ENCODE results near the gene CYP2A6.
"Not testable (repeated sequence)": the region's sequence is repeated elsewhere in the genome, so short reads cannot be mapped to it uniquely, and the experiment has no call there.

Gene CYP2A6

DNA sequence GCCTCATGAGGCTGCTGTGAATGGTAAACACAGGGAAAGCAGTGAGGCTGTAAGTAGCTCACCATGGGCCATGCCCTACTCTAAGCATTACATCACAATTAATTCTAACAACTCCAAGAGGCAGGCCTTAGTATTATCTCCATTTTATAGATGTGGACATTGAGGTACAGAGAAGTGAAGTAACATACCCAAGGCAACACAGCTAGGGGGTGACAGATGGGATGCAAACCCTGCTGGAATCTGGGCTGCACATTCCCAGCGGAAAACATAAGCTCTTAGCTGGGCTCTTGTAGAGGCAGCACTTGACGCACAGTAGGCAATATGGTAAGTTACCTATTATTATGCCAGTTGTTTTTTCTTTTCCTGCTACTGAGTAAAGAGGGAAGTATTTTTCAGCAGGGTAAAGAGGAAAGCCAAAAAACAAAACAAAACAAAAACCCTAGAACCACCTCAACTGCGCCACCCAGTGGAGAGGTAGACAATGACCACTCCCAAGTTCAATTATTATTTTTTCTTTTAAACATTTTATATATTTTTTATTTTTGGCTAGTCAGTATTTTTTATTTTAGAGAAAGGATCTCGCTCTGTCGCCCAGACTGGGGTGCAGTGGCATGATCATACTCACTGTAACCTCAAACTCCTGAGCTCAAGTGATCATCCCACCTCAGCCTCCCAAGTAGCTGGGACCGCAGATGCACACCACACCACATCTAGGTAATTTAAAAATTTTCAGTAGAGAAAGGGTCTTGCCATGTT lies 30.6 kb downstream of the CYP2A6 start:
- DNase-seq (ENCODE audit: low read depth) = peak; percentile 47

DNA sequence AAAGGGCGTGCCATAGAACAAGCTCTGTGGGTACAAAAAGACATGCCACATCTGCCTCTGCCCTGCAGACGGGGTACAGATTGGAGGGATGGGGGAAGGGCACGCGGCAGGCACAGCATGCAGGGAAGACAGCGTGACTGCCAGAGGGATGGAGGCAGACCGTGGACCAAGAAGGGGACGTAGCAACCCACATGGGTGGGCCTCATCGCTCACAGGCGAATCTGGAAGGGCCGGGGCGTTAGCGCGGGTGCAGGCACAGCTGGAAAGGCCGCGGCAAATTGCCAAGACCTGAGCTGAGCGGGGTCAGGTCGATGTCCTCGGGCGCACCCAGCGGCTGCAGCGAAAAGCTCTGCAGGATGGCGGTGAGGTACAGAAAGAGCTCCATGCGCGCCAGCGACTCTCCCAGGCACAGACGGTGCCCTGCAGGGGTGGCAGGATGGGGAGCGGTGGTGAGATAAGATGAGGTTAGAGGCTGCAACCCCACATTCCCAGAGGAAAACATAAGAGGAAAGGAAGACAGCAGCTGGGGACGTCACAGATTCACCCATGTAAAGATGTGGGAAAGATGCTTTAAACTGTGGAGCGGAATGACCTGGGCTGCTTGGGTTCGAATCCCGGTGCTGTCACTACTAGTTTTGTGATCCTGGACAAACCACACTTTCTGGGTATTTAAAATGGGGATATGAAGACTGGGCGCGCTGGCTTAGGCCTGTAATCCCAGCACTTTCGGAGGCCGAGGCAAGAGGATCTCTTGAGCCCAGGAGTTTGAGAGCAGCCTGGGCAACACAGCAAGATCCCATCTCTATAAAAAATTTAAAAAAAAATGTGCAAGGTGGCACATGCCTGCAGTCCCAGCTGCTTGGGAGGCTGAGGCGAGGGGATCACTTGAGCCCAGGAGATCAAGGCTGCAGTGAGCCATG lies 31.5 kb downstream of the CYP2A6 start:
- DNase-seq (ENCODE audit: low read depth) = peak; percentile 66

GRCh38 chr19:40815223-40815622 lies 35.0 kb downstream of the CYP2A6 start:
- DNase-seq (ENCODE audit: low read depth) = no peak

- DNase-seq (ENCODE audit: low read depth) = no peak
Observed at GRCh38 chr19:40813182-40813581, 37.1 kb downstream of the CYP2A6 start.

DNA sequence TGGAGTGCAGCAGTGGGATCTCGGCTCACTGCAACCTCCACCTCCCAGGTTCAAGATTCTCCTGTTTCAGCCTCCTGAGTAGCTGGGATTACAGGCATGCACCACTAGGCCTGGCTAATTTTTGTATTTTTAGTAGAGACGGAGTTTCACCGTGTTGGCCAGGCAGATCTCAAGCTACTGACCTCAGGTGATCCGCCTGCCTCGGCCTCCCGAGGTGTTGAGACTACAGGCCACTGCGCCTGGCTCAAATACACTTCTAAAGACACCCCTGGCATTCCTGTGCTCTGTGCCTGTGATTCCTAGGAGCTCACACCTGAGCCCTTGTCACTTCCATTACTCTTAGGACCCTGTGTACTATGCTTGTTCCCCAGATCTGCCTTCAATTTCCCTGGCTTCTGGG lies 37.7 kb downstream of the CYP2A6 start:
- not testable (repeated sequence) for DNase-seq (ENCODE audit: low read depth)

GRCh38 chr19:40811478-40812341 lies 38.5 kb downstream of the CYP2A6 start:
- DNase-seq (ENCODE audit: low read depth) = peak; percentile 34

DNA sequence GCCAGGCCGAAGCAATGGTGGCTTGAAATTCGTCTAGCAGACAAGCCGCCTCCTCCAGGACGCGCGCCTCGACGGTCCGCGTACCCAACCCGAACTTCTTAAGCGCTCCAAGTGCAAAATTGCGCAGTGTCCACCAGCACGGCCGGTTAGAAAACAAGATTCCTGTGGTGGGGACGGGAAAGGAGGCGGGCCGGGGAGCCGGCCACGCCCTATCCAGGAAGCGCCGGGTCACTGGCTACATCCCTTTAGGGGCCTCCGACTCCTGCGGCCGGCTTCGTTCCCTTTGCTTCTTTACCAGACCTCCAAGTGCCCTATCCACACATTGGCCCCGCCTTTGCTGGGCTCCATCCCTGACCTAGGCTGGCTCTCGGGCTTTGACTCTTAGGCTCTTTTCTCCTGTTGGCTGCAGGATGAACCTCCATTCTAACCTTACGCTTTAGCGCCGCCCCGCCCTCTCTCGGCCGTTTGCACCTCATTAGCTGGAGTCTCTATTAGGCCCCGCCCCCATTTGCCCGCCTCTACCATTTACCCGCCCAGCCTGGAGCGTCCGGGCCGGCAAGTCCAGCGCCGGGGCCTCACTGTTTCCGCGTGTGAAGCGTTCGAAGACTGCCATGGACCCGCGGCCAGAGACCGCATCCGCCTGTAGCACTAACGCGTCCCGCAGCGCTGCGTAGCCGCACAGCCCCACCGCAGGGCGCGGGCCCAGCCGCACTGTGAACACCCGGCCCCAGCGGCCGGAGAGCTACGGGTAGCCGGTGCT lies 39.4 kb downstream of the CYP2A6 start:
- not testable (repeated sequence) for DNase-seq (ENCODE audit: low read depth)

GRCh38 chr19:40810160-40810559 lies 40.1 kb downstream of the CYP2A6 start:
- DNase-seq (ENCODE audit: low read depth) = no peak

DNA sequence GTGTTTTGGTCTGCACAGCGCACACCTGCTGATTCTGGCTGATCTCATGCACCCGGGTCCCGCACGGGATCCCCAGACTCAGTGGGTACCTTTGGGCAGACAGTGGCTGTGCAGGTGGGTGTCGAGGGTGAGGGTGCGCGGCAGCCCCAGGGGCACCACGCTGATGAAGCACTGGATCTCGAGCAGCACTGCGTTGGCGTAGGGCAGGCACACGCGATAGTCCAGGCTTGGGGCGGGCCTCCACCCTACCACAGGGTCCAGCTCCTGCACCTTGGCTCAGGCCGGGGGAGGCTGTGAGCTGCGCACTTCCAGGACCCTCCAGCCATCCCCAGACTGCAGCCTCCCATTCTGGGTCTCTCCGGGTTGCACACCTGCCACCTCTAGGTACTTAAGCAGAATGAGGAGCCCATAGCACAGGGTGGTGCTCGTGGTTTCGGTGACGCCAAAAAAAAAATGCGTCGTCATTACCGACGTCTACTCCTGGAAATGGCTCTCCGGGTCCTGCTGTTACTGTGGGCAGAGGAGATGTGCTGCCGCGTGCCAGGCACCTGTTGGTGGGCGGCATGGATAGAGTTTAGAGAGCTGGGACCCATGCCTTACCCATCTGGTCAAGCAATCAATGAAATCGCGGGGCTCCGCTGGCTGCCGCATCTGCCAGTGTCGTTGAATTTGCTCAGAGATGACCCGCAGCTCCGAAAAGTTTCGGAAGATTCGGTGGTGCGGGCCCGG lies 40.7 kb downstream of the CYP2A6 start:
- DNase-seq (ENCODE audit: low read depth) = no peak

DNA sequence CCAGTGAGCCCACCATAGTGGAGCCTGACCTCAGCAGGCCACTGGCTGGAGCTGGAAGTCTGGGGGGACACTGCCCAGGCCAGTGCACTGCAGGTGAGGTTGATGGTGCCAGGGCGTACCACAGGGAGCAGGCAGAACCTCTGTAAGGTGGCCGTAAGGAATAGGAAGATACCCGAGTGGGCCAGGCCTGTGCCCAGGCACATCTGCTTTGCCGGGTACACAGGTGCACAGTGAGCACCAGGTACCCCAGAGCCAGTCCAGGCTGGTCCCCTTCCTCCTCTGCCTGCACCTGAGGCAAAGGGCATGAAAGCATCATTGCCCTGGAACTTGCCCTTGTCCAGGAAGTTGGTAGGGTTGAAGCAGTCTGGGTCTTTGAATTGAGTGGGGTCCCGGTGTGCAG lies 41.8 kb downstream of the CYP2A6 start:
- DNase-seq (ENCODE audit: low read depth) = no peak

GRCh38 chr19:40808021-40808325 lies 42.3 kb downstream of the CYP2A6 start:
- no peak for DNase-seq (ENCODE audit: low read depth)

- no peak for DNase-seq (ENCODE audit: low read depth)
Observed at GRCh38 chr19:40807147-40808020, 42.9 kb downstream of the CYP2A6 start.

GRCh38 chr19:40806423-40807146 lies 43.7 kb downstream of the CYP2A6 start:
- DNase-seq (ENCODE audit: low read depth) = peak; percentile 68

GRCh38 chr19:40805258-40805868 lies 44.9 kb downstream of the CYP2A6 start:
- DNase-seq (ENCODE audit: low read depth) = no peak

GRCh38 chr19:40804783-40805242 lies 45.4 kb downstream of the CYP2A6 start:
- DNase-seq (ENCODE audit: low read depth) = no peak

- peak; percentile 40 for DNase-seq (ENCODE audit: low read depth)
Observed at GRCh38 chr19:40803857-40804782, 46.1 kb downstream of the CYP2A6 start.

DNA sequence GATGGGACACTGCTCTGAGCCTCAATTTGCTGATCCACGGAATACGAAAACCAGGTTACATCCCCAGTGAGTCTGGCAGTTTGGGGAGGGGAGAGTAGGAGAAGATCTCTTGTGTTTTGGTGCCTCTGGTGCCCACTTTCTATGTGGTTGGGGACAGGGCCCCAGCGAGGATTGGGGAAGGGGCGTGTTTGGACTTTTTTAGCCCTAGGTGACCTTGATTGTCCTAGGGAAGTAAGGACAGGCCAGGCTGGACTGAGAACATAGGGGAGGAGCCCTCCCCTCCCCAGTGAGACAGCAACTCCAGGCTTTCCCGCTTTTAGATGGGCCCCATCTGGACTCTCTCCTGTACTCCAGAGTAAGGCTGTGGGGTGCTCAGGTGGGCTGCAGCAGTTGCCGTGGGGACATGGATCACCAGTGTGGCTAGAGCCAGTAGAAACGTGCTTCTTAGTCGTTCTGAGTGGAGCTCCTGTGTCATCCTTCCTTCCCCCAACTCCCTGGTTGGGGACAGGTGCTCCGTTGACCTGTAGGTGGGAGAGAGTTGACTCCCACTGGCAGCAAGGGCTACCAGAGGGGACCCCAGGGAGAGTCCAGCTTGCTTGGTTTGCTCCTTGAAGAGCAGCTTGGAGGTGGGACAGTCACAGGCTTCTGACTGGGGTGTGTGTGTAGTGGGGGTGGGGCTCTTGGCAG lies 46.9 kb downstream of the CYP2A6 start:
- DNase-seq (ENCODE audit: low read depth) = no peak

Measured in stimulated activated CD4-positive, alpha-beta T cell treated with anti-CD3 and anti-CD28 coated beads, Interleukin-2, amount 100 ng/mL, for 4 hours (primary cell).